Keratinocyte (primary cell): Measurements from ENCODE around the gene C17orf58. TPM values are rescaled to one million over a fixed set of nuclear protein-coding genes. Genes with fewer than 3 reads are reported as not detected.

Experiments
- DNase-seq: peaks from one replicate; pipeline ENCODE4 v3.0.0-alpha.2; 2011; ENCODE audit warnings: low read depth, missing footprints, low spot score
- FAIRE-seq: peaks from 2 replicates; lab custom pipeline; 2011; peaks lifted over from hg19 to GRCh38; lab: Jason Lieb, UNC
- H2AFZ ChIP-seq: 2 replicates; pipeline ENCODE4 v1.6.0; 2012; ENCODE audit warnings: low read length, control low read depth, inconsistent platforms; ENCODE audit not compliant: control insufficient read depth
- H3K27ac ChIP-seq: 2 replicates; pipeline ENCODE4 v1.5.1; 2011; ENCODE audit warnings: low read length; ENCODE audit not compliant: control insufficient read depth, insufficient read depth
- H3K27me3 ChIP-seq: 3 replicates; pipeline ENCODE4 v1.6.0; 2011; ENCODE audit warnings: low read length; ENCODE audit not compliant: control insufficient read depth, insufficient read depth; ENCODE audit errors: extremely low read depth
- H3K36me3 ChIP-seq, 2 experiments: 2 replicates in 1 of 2; 3 replicates in 1 of 2; pipeline ENCODE4 v1.5.1; 2011; ENCODE audit warnings: low read length in 2 of 2, mild to moderate bottlenecking in 1 of 2; ENCODE audit not compliant: control insufficient read depth in 2 of 2, insufficient read depth in 2 of 2; ENCODE audit errors: extremely low read depth in 1 of 2
- H3K4me1 ChIP-seq: 3 replicates; pipeline ENCODE4 v1.5.1; 2011; ENCODE audit warnings: low read length; ENCODE audit not compliant: control insufficient read depth, insufficient read depth; ENCODE audit errors: extremely low read depth
- H3K4me2 ChIP-seq: 3 replicates; pipeline ENCODE4 v1.6.0; 2011; ENCODE audit warnings: low read depth, low read length; ENCODE audit not compliant: control insufficient read depth, insufficient read depth; ENCODE audit errors: extremely low read depth
- H3K4me3 ChIP-seq, 3 experiments: fragments of 200-600 bp in 1 of 3; sonication (generic) in 1 of 3; 2 replicates in 2 of 3; 3 replicates in 1 of 3; pipeline ENCODE4 v1.5.1; 2011 to 2016; ENCODE audit warnings: low read length in 3 of 3, mild to moderate bottlenecking in 3 of 3, control low read depth in 2 of 3, inconsistent platforms in 1 of 3, low read depth in 1 of 3, mixed read lengths in 1 of 3, mixed run types in 1 of 3, moderate library complexity in 1 of 3; ENCODE audit not compliant: control insufficient read depth in 2 of 3, insufficient read depth in 2 of 3; ENCODE audit errors: extremely low read depth in 1 of 3
- H3K79me2 ChIP-seq: 2 replicates; pipeline ENCODE4 v1.6.0; 2012; ENCODE audit warnings: low read length; ENCODE audit not compliant: control insufficient read depth, insufficient read depth
- H3K9ac ChIP-seq: 3 replicates; pipeline ENCODE4 v1.6.0; 2011; ENCODE audit warnings: low read length; ENCODE audit not compliant: control insufficient read depth, insufficient read depth; ENCODE audit errors: extremely low read depth
- H3K9me1 ChIP-seq: 3 replicates; pipeline ENCODE4 v1.6.0; 2011; ENCODE audit warnings: low read length; ENCODE audit not compliant: control insufficient read depth, insufficient read depth; ENCODE audit errors: extremely low read depth
- H3K9me3 ChIP-seq: 2 replicates; pipeline ENCODE4 v1.5.1; 2012; ENCODE audit warnings: low read depth, low read length; ENCODE audit not compliant: control insufficient read depth
- H4K20me1 ChIP-seq: 3 replicates; pipeline ENCODE4 v1.6.0; 2011; ENCODE audit warnings: low read length; ENCODE audit not compliant: control insufficient read depth, insufficient read depth; ENCODE audit errors: extremely low read depth
- CTCF ChIP-seq, 3 experiments: IDR thresholded peaks in 1 of 3; conservative IDR thresholded peaks in 1 of 3; optimal IDR thresholded peaks in 1 of 3; 2 replicates in 2 of 3; 3 replicates in 1 of 3; pipeline versions ENCODE3 to v1.5.1; 2011; ENCODE audit warnings: low read length in 3 of 3, mild to moderate bottlenecking in 3 of 3, moderate library complexity in 2 of 3, control low read depth in 1 of 3, inconsistent platforms in 1 of 3; ENCODE audit not compliant: insufficient read depth in 2 of 3; ENCODE audit errors: extremely low read depth in 1 of 3
- EZH2 ChIP-seq: IDR thresholded peaks from one replicate; pipeline ENCODE4 v1.6.1; 2012; ENCODE audit warnings: inconsistent platforms, mild to moderate bottlenecking, low read length, moderate library complexity
- dilution Hi-C: fragments of 300-500 bp; cut with MboI; formaldehyde crosslinking; loops from one replicate; pipeline ENCODE4 v1.7.0; 2020; ENCODE audit warnings: low sequenced_read_pairs; ENCODE audit not compliant: extremely low pct_ligation_motif_present
- polyA plus RNA-seq, 5 experiments: library from polyadenylated mRNA; depleted of rRNA in 3 of 5; stranded (reverse) in 3 of 5; stranded (forward) in 1 of 5; unstranded in 1 of 5; fragments of >200 nt; gene quantifications; 1 replicate in 1 of 5; 2 replicates in 3 of 5; 3 replicates in 1 of 5; pipeline versions ENCODE4 v1.2.1 to v1.2.3, GENCODE V29; 2011 to 2012; ENCODE audit warnings: missing spikeins in 2 of 5, low read depth in 1 of 5, low replicate concordance in 1 of 5

Gene C17orf58
- polyA plus RNA-seq, 1 donor (not counting 4 experiments of a cell fraction or from before 2014, with no cell fraction given), result 6.1 TPM

DNA sequence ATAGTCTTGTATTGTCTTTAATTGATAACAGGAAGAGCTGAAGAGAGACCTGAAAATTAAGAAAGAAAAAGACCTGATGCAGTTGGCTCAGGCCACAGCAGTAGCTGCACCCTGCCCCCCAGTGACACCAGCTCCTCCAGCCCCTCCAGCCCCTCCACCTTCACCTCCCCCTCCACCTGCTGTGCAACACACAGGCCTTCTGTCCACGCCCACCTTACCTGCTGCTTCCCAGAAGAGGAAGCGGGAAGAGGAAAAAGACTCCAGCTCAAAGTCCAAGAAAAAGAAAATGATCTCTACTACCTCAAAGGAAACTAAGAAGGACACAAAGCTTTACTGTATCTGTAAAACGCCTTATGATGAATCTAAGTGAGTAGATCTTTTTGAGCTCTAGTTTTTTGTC, 36.8 kb downstream of the C17orf58 start:
- DNase-seq (no peak), FAIRE-seq (no peak)
- no peak overlapping the region for H3K4me2 ChIP-seq
- peaks cover 3 to 7% of the 10 kb centered on the region in 2 experiments for H3K36me3 ChIP-seq
- H3K79me2 ChIP-seq, result no peaks in the 10 kb centered on the region
- no peak overlapping the region for H3K4me3 ChIP-seq
- no peak overlapping the region for H2AFZ ChIP-seq
- no peaks in the 10 kb centered on the region for H3K4me1 ChIP-seq
- TF ChIP-seq CTCF (optimal IDR thresholded peaks at IDR 0.05 in 1 of 3, IDR thresholded peaks at IDR 0.05 in 1 of 3, conservative IDR thresholded peaks at IDR 0.05 in 1 of 3; ENCODE audit: extremely low read depth in 1 of 3, insufficient read depth in 2 of 3, low read length in 3 of 3) (no peak), EZH2 (no peak)
- H3K9ac ChIP-seq, result no peak overlapping the region
- no peaks in the 10 kb centered on the region for H4K20me1 ChIP-seq
- no peaks in the 10 kb centered on the region for H3K9me1 ChIP-seq
- H3K9me3 ChIP-seq, result no peaks in the 10 kb centered on the region
- no peak overlapping the region for H3K27ac ChIP-seq
- no peaks in the 10 kb centered on the region for H3K27me3 ChIP-seq
- dilution Hi-C loops, result no loop called here

DNA sequence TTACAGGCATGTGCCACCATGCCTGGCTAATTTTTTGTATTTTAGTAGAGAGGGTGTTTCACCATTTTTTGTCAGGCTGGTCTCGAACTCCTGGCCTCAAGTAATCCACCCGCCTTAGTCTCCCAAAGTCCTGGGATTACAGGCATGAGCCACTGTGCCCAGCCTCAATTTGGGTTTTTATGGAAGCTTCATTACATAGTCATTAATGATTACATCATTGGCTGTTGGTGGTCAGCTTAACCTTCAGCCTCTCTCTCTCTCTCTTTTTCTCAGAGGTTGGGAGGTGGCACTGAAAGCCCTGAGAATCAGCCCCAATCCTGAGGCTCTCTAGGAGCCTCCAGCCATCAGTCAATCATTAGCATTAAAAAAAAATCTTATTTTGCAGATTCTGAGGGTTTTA, 45.3 kb downstream of the C17orf58 start:
- H3K4me2 ChIP-seq, result no peak overlapping the region
- TF ChIP-seq CTCF (optimal IDR thresholded peaks at IDR 0.05 in 1 of 3, IDR thresholded peaks at IDR 0.05 in 1 of 3, conservative IDR thresholded peaks at IDR 0.05 in 1 of 3; ENCODE audit: extremely low read depth in 1 of 3, insufficient read depth in 2 of 3, low read length in 3 of 3) (no peak), EZH2 (no peak)
- H3K9ac ChIP-seq, result no peak overlapping the region
- no peak for DNase-seq
- no peaks in the 10 kb centered on the region for H3K27me3 ChIP-seq
- no peak overlapping the region for H3K27ac ChIP-seq
- H4K20me1 ChIP-seq, result no peaks in the 10 kb centered on the region
- dilution Hi-C loops, result no loop called here
- no peaks in the 10 kb centered on the region for H3K9me3 ChIP-seq
- H3K36me3 ChIP-seq, result peaks cover 0 to 15% of the 10 kb centered on the region in 2 experiments
- no peaks in the 10 kb centered on the region for H3K9me1 ChIP-seq
- H2AFZ ChIP-seq, result no peak overlapping the region
- H3K79me2 ChIP-seq, result no peaks in the 10 kb centered on the region
- no peak for FAIRE-seq
- no peaks in the 10 kb centered on the region for H3K4me1 ChIP-seq
- H3K4me3 ChIP-seq, result no peak overlapping the region
